Middle frontal gyrus (tissue), 1 donor: ENCODE results near the gene RIN1.
A peak's percentile ranks its signal among the peaks of the same experiment; 100 is the strongest.
"Not testable (repeated sequence)": the region's sequence is repeated elsewhere in the genome, so short reads cannot be mapped to it uniquely, and the experiment has no call there.

ENCODE experiments used
- DNase-seq: peaks from one replicate; pipeline ENCODE4 v3.0.0-alpha.2; 2015; ENCODE audit warnings: low spot score; ENCODE audit errors: extremely low spot score

The RIN1 gene

GRCh38 chr11:66359662-66360087 is 23.4 kb upstream of the RIN1 start:
- DNase-seq, result no peak

DNA sequence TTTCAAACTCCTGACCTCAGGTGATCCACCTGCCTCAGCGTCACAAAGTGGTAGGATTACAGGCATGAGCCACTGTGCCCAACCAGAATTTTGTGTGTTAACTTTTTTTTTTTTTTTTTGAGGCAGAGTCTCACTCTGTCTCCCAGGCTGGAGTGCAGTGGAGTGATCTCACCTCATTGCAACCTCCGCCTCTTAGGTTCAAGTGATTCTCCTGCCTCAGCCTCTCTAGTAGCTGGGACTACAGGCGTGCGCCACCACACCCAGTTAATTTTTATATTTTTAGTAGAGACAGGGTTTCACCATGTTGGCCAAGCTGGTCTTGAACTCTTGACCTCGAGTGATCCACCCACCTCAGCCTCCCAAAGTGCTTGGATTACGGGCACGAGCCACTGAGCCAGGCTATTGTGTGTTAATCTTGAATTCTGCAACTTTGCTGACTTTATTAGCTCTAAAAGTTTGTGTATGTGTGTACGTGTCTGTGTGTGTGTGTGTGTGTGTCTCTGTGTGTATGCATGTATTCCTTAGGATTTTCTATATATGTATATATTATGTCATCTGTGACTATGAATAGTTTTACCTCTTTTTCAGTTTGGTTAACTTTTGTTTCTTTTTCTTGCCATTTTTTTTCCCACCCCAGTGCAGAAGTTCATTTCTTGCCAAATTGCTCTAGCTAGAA is 14.5 kb upstream of the RIN1 start:
- DNase-seq, result not testable (repeated sequence)

- DNase-seq, result no peak
These were observed 12.8 kb upstream of the RIN1 start for GRCh38 chr11:66349084-66349386.

- peak; percentile 73 for DNase-seq
These were observed 11.4 kb upstream of the RIN1 start, which contains the start of gene B4GAT1 for GRCh38 chr11:66347425-66348276. Gene B4GAT1 (minus strand): TSS chr11:66347629. CDS start chr11:66347545, 84 bp downstream.

DNA sequence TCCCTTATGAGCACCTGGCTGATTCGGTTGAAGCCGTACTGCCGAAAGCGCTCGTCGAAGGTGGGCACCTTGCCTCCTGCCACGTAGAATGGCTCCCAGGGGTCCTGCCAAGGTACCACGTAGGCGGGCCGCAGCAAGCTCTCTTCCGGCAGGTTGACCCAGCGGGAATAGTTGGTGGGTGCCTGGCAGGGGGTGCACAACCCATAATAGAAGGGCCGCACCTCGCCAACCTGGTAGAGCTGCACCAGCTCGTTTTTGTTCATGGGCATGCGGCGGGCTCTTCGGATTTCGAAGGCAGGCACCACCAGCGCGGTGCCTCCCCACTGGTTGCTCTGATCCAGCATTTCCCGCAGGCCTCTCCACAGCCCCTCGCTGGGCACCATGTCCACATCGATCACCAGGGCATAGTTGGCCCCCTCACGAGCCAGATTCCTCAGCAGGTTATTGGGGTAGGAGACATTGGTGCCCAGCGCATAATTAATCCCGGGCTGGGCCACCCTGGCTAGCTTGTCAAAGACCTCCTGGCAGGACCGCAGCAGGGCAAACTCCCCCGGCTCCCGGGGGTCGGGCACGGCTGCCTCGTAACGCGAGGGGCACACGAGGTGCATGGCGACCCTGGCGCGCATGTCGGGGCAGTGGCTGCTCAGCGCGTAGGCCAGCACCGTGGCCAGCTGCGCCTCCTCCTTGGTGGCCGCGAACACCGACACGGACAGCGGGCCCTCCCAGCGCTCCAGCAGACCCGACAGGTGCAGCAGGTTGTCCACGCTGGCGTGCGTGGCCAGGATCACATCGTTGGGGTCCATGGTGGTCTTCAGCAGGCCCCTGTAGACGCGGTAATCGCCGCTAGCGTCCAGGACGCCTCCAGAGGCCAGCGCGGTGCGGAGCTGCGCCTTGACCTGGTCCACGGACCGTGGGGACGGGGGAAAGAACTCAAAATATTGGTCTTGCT is 10.5 kb upstream of the RIN1 start:
- DNase-seq, result no peak

DNA sequence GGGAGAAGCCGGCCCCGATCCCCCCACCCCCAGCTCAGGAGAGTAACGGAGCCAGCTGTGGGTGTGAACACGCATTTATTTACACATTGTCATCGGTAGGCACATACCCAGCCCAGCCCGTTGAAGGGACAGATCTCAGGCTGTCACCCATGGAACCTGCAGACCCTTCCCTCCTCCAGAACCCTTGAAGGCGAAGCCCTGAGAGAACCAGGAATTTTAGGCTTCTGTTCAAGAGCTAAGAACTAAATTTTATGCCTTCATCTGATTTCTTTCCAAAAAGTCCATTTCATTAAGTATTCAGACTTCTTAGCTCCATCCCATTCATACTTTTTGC is 9.0 kb upstream of the RIN1 start:
- DNase-seq, result no peak

GRCh38 chr11:66344550-66345315 is 8.5 kb upstream of the RIN1 start, which contains the start of gene BRMS1:
Gene BRMS1 (minus strand): TSS chr11:66345104. CDS start chr11:66342234, 2,870 bp downstream.
- DNase-seq, result peak; percentile 93

GRCh38 chr11:66343176-66343575 is 6.9 kb upstream of the RIN1 start:
- DNase-seq, result no peak

DNA sequence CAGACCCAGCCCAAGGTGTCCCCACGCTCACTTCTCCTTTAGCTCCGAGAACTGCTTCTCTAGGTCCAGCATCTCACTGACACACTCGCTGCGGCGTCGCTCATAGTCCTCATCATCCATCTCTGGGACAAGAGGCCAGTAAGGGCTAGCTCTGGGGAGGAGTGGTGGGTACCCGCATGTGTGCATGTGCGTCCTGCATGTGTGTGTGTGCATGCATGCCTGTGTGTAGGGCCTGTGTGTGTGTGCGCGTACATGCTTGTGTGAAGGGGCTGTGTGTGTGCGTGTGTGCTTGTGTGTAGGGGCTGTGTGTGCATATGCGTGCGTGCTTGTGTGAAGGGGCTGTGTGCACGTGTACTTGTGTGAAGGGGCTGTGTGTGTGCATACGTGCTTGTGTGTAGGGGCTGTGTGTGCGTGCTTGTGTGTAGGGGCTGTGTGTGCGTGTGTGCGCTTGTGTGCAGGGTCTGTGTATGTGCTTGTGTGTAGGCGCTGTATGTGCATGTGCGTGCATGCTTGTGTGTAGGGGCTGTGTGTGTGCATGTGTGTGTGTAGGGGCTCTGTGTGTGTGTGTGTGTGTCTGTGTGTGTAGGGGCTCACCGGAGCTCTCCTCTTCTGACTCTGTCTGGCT is 5.4 kb upstream of the RIN1 start:
- DNase-seq, result no peak

DNA sequence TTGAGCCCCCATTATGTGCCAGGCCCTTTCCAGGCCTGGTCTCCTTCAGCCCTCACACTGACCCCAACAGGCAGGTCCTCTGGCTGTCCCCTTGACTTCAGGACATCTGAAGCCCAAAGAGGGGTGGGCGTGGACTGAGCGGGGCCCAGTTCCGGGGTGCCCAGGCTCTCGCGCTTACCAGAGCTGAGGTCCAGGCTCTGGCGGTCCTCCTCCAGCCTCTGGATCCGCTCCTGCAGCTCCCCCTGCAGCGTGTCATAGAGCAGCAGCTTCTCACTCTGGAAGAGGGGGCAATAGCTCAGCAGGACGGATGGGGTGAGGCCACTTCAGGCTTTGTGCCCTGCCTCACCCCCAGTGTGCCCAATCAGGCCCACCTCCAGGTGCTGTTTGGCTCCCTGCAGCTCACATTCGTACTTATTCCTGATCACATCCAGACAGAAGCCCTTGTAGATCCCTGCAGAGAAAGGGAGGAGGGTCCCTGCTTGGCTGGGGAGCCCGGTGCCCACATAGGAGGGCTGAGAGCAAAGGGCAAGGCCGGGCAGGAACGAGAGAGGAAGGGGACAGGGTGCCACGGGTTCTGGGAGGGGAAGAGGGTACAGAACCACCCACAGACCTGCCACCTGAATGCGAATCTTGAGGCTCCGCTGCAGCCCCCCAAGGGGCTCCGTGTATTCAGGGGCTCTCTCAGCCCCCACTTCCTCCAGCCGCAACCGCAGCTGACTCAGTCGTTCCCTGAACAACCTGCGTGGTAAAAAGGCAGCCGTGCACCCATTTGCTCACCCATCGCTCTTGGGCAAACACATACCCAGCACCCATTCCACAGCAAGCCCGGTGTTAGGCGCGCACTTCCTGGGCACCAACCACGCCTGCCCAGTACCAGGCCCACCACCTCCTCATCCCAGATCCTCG is 4.6 kb upstream of the RIN1 start:
- DNase-seq, result no peak

DNA sequence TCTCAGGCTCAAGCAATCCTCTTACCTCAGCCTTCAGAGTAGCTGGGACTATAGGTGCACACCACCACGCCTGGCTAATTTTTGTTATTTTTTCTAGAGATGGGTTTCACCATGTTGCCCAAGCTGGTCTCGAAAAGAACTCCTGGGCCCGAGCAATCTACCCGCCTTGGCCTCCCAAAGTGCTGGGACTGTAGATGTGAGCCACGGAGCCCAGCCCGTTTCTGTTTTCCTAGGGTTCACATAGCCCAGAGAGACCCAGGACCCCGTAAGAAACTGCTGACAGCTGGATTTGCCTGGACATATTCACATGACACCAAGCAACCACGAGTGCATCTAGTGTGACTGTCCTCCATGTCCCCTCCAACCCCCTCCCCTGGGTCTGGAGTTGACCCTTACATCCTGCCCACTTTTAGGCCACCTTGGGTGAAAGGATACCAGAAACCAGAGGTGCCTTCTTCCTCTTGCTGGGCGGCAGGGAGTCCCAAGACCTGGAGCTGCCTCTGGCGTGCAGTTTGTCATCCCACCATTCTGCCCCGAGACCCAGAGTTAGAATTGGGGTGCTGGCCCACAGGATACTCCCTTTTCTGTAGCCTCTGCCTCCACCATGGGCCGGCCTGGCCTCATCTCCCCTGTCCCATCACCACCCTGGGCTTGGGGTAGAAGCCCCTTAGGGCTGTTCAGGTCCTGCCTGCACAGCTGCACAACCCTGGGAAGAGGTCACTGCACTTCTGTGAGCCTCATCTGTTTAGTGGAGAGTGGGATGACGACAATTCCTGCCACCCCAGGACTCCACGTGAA is 3.7 kb upstream of the RIN1 start:
- no peak for DNase-seq

GRCh38 chr11:66339162-66339675 is 3.0 kb upstream of the RIN1 start:
- DNase-seq, result no peak

- no peak for DNase-seq
These were observed 2.3 kb upstream of the RIN1 start for GRCh38 chr11:66338276-66339161.

GRCh38 chr11:66337103-66337899 is 1.1 kb upstream of the RIN1 start:
- DNase-seq, result no peak

DNA sequence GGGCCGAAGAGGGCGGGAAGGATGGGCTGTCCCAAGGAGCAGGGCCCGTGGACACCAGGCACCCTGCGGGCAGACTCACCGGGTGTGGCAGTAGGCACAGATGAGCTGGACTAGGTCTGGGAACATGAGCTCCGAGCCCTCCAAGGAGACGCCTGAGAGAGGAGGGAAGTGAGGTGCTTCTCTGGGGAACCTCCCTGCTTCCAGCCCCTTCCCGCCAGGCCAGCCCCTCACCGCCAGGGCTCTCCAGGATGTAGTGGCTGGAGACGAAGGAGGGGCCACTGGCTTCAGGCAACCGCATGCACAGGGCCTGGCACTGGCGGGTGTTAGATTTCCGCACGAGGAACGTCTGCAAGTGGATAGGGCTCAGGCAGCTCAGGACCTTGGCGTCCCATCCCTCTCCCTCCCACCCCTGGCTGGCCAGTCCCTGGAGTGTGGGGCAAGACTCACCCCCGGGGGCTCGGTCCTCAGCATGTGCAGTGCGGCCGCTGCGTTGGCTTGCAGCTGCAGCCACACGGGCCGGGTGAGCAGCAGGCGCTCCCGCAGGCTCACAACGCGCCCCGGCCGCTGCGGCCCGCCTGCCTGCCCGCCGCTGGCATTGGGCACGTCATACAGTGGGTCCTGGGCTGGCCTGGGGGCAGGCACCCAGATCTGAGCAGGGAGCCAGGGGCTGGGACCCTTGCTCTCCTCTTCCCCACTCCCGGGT is 552 bp downstream of the RIN1 start:
- no peak for DNase-seq
